OCI-M2 (cell line): ENCODE data around the gene L3MBTL4.
"Not testable (repeated sequence)": the region's sequence is repeated elsewhere in the genome, so short reads cannot be mapped to it uniquely, and the experiment has no call there.

ENCODE experiments used
- DNase-seq: peaks from one replicate; lab custom pipeline; 2025; ENCODE audit not compliant: unreplicated experiment; lab: John Stamatoyannopoulos, UW

L3MBTL4 gene

DNA sequence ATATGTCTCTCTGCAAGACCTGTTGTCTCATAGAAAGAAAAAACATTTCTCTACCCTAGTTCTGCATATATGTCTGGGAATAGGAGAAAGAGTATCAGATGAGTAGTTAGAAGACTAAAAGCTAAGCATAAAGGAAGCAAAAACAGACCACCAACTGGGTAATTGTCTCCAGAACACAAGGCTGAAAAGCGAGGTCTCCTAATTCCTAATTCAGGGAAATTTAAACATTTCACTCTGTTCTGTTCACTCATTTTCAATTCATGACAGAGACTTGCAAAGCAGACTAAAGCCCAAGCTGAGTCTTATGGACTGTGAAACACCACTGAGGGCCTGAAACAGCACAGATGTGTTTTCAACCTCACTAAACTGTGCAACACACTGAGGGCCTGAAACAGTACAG lies 294.9 kb downstream of the L3MBTL4 start:
- DNase-seq = no peak

DNA sequence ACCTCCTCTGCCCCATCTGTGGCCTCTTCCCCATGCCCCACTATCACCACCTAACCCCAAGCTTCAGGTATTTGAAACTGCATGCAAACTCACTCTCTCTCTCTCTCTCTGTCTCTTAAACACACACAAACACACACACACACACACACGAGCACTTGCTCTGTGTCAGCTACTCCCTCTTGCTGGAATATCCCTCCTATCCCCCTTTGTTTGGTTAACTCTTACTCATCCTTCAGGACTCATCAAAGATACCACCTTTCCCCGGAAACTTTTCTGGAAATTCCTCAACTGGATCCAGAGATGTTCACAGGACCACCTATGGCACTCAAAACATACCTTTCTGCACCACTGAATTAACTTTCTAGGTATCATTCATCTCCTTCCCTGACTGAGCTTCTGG lies 296.6 kb downstream of the L3MBTL4 start:
- no peak for DNase-seq

DNA sequence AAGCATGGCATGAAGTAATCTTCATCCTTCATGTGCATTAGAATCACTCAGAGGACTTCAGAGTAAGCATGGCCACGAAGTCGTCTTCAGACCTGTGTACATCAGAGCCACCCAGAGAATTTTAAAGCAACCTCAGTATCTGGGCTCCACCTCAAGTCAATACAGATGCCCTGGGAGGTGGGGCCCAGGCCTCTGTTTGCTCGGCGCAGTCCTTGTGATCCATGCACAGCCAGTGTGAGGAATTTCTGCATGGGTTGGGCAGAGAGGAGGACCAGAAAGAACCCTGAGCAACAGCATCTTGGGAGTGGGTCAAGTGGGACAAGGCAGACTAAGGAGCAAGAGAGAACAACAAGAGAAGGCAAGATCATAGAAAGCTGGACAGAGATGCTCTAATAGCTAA lies 299.0 kb downstream of the L3MBTL4 start:
- DNase-seq = no peak

DNA sequence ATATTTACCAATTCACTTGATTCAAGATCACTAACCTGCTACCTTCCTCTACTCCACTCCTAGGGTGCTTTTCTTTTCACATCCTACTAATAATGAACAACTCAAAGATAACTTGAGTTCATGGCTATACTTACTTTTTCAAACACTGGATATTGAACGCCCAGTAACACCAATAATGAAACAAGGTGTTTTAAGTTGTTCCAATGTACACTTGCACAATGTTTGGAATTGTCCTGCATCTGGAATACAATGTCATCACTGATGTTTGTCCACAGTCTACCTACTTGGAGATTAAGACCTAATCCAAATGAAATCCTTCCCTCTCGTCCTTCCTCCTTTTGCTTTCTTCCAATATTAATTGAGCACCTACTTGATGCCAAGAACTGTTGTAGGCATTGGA lies 301.1 kb downstream of the L3MBTL4 start:
- no peak for DNase-seq

DNA sequence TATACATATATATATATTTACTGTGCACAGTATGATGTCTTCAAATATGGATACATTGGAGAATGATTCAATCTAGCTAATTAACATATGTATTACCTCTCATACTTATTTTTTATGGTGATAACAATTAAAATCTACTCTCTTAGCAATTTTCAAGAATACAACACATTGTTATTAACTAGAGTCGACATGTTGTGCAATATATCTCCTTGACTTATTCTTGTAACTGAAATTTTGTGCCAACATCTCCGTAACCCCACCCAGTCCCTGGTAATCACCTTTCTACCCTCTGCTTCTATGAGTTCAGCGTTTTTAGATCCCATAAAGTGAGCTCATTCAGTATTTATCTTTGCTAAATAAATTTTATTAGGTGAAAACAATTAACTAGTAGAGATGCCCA lies 303.0 kb downstream of the L3MBTL4 start:
- DNase-seq = no peak

DNA sequence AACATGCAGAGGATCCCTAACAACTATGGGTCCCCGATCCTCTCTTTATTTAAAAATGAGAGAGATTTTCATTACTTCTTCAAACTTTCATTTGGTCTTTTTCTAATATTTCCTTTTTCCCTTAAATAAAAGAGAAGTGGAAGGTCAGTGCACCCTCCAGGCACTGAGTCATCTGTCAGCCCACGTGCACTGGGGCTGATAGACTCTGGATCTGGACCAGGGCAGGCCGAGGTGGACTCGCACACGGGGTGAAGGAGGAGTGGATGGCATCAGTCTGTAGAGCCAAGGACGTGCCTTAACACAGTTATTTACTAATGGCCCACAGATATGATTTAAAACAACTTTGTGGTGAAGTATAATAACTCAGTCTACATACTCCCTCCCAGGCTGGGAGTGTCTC lies 305.0 kb downstream of the L3MBTL4 start:
- no peak for DNase-seq

DNA sequence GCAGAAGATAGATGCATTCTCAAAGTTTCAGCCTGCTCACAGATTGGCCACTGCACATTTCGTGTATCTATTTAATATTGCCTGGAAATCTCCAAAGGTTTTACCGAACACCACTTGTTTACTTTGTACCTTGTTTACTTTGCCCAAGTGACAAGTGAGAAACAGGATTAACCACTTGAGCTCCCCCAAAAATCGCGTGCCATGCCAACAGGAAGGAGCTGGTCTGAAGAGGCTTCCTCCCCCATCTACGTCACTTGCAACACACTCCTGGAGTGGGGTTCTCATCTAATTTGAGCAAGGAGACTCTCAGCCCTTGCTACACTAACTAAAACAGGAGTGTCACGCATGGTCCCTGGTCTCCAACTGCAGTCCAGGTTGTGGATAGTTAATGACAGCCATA lies 306.9 kb downstream of the L3MBTL4 start:
- no peak for DNase-seq

DNA sequence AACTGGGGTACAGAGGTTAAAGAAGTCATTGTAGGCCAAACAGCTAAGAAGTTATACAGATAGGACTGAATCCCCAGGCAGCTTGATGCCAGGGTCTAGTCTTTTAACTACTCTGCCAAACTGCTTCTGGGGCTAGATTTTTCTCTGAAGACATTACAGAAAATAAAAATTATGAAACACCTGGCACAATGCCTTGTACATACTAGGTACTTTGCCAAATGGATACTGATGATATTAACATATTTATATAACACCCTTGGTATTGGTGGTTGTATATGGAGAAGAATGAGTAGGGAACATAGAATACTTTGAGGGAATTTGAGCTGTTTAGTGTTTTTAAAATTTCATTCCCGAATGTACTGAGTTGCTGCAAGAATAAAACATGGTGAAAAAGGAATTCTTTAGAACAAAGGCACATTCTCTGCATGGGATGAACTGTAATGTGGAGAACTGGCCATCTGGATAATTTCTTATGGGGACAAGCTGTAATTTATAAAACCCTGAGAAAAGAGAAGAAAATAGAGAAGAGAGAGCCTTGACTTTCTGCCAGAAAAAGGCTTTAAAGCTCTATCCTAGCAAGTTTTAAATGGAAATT lies 308.5 kb downstream of the L3MBTL4 start:
- no peak for DNase-seq

DNA sequence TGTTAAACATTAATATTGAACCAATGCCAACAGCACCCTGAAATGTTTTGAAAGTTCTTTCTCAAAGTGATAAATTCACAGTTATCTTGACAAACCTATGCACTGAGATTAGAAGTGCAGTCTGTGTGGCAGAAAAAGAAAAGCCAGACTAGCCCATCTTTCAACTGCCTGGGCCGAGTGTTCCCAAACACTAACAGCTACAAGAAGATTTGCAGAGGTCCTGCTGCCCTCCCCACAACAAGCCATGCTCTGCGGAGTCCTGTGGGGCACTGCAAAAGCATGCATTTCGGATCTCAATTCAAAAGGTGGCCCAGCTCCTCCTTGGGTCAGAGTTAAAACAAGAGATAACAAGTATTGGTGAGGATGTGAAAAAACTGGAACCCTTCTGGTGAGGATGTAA lies 311.0 kb downstream of the L3MBTL4 start:
- DNase-seq = no peak

DNA sequence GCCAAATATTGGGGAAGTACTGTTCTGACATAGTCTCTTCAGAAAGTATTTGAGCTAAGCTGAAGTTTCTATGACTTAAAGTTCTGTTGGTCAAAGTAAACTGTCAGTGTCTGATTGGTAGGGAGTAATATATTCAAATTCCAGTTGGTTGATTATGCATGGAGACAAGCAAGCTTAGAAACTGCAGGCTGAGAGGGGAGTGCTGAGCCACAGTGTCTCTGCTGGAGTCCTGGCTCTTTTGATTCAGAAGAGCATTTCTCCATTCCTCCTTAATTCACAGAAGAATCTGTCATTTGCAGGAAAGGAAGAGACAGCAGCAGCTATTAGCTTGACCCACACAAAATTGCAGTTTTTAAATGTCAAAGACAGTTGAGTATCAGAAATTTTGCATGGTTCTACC lies 318.0 kb downstream of the L3MBTL4 start:
- no peak for DNase-seq

DNA sequence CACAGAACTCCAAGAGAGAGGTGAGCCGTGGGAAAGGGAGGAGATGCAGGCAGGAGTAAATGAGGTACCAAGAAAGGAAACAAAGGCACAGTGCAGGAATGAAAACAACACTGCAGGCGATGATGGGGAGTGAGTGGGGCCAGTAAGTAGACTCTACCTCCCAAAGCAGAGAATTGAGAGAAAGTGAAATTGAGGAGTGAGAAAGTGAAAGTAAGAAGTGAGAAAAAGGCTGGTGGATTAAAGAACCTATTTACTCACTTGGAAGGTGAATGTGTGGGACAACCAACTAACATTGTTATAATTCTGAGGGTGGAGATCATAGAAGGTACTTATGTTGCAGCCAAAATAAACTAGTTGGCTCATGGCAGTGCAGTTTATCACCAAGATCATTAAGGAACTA lies 326.3 kb downstream of the L3MBTL4 start:
- no peak for DNase-seq

DNA sequence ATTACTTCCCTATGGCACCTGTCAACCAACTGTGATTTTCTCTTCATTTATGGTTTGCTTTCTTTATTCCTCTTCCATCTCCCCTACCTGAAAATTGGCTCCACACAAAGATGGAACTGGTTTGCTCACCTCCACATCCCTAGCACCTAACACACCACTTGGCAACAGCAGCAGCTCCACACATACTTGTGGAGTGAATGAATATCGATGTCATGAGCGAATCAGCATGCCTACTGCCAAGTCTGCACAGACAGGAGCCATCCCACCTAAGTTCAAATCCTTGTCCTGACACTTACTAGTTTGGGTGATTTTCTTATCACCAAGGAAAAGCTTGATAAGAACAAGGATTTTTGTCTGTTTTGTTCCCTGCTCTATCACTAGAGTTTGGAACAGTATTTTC lies 328.0 kb downstream of the L3MBTL4 start:
- DNase-seq = no peak

DNA sequence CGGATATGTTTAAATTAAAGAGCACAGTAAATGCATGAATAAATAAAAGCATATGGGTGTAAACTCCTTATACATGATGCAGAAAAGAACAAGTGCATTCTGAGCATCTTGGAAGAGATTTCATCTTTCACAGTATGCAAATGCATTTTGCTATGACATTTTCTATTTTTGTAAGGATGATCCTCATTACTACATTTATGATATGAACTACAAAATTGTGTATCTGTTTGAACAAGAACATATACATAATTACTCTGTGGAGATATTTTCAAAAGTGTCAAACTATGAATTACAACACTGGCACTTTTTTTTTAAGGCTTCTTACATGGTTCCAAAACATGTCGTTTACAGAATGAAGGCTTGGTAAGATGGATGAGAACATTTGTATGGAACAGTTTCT lies 335.3 kb downstream of the L3MBTL4 start:
- no peak for DNase-seq

DNA sequence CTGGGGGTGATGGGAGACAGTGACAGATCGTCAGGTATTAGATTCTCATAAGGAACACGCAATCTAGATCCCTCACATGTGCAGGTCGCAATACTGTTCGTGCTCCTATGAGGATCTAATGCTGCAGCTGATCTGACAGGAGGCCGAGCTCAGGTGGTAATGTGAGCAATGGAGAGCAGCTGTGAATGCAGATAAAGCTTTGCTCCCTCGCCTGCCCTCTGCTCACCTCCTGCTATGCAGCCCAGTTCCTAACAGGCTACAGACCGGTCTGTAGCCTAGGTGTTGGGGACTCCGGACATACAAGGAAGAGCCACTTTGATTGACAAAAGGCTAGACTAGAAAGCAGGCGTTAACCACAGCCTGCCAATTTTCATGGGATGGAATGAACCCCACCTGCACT lies 335.8 kb downstream of the L3MBTL4 start:
- no peak for DNase-seq

DNA sequence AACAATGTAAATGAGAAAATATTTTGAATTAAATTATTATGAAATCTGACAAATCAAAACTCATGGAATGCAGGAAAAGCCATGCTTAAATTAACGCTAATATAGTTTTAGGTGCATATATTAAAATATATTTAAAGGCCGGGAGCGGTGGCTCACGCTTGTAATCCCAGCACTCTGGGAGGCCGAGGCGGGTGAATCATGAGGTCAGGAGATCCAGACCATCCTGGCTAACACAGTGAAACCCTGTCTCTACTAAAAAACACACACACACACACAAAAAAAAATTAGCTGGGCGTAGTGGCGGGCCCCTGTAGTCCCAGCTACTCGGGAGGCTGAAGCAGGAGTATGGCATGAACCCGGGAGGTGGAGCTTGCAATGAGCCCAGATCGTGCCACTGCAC lies 342.3 kb downstream of the L3MBTL4 start:
- not testable (repeated sequence) for DNase-seq

DNA sequence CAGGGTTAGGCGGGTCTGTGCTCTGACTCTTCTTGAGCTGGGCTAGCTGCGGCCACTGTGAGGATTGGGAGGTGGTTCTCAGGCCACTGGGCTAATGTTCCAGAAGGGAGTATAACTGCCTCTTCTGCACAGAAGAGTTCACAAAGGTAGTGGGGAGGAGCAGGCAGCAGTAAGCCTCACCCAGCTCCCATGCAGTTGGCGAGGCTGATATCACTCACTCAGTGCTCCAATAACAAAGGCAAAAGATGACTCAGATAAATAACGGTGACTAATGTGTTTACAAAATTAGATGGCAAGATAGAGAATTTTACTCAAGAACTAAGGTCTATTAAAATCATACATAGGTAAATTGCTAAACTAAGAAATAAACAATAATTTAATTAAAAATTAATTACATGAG lies 345.2 kb downstream of the L3MBTL4 start:
- no peak for DNase-seq

DNA sequence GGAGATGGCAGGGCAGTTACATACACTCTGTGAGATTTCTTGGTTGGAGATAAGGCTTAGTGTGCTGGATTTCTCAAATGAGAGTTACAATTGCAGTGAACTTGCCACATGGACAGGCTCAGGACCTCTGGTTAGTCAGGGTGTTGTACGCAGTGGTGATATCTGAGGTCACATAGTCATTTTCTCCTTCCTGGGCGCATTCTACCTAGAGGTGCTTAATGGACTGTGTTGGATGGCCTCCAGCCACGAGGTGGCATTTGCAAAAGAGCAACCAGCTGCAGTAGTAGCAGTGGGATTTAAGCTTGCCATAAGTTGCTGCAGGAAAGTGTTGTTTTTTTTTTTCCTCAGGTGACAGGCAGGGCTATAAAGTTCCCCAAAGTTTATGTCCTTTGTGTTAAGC lies 345.6 kb downstream of the L3MBTL4 start:
- no peak for DNase-seq

DNA sequence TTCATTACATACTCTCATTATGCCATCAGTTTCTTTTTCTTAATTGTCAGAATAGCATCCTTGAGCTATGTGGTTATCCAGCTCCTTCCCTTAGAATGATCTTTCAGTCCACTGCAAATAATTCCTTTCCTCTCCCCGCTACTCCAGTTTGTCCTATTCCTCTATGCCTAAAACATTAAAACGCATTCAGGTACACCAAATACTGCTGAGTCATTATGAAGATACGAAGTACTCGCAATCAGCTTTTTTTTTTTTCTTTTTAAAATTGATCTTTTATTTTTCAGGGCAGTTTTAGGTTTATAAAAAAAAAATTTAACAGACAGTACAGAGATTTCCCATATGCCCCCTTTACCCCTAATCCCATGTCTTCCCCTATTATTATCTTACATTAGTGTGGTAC lies 354.6 kb downstream of the L3MBTL4 start:
- DNase-seq = no peak

DNA sequence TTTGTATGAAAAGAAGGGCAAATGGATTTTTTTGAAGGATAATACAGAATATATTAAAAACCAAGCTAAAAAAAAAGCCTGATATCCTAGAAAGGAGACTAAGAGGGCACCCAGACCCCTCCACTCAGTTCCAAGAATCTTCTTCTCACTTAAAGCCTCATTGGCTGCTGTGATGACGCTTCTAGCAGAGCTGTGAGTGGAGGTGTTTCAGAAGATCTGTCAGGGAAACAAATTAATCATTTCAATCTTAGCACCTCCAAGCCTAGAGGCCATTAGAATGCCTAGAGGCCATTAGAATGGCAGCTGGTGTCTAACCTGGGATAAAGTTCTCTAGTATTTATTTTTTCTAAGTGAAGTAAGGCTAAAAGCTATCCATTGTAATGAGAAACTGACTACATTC lies 355.2 kb downstream of the L3MBTL4 start:
- no peak for DNase-seq

DNA sequence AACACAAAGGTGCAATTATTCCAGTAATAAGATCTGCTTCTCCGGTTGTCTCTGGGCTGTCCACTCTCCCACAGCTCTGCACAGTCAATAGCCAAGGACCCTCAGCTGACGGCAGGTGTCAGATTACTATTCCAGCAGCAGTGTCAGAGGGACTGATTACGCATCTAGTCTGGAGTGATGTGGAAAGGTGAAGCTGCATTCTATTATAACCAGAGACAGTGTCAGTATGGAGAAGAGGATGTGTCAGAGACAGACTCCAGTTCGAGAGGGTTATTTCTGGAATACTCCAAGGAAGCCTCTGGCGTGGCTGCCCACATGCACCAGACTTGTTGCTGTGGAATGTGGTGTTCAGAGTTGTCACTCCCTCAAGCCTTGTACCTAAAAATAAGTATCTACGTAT lies 355.8 kb downstream of the L3MBTL4 start:
- DNase-seq = no peak

DNA sequence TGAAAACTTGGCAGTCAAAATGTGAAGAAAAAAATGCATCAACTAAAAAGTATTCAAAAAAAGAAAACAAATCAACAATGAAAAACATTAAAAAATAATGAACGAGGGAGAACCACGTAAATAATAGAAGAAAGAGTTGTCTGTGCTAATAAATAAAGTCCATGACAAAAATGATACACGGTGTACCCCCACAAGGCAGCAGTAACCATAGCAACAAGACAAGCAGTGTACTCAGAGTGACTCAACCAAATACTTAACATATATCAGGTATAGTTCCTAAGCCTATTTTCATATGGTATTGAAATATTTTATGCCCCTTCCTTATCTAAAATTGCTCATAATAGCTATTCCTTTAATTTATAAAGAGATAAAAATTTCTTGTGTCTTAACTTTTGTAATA lies 357.1 kb downstream of the L3MBTL4 start:
- no peak for DNase-seq

DNA sequence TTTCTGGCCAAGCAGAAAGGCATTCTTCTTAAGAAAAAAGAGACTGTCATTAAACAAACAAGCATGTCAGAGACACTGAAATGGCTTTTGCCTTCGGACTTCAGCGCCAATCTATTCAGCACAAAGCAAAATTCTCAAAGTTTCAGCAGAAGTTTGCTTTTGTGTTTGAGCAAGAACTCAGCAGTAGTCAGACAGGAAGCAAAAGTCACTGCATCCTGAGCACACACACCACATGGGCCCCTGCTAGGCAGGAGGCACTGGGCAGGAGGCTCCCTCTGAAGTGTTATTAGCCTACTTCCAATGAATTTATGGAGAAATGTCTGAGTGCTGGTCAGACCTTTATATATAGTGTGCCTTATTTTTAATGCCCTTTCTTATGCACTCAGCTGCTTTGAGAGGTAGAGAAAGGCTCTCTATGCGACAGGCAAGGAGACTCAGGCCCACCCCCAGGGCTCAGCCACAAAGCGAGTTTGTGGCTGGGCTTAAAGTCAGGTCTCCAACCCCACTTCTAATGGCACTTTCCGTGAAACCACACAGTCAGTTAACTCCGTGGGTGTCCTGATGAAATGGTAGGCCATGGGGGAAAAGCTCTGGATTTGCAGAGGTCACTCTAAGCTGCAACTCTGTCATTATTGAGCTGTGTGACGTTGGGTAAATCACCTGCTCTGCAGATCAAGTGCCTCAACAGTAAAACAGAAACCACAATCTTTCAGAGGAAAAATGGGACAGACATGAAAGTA lies 358.4 kb downstream of the L3MBTL4 start:
- DNase-seq = no peak

DNA sequence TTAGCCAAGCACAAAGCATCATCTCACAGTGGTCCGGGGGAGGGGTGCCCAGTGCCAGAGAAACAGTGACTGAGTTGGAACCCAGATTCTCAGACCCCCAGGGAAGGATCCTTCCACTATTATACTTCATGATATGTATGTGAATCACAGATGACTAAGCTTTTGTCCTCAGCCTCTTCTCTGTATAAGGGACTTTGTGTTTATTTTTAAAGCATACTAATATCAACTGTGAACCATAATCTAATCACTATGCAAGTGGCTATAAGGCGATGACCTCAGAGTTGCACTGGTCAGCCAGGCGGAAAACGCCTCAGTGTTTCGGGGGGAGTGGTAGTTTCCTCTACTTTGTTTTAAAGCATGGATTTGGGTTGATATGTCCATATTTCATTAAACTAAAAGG lies 359.0 kb downstream of the L3MBTL4 start:
- no peak for DNase-seq
